ENCODE measurements around the gene LATS1.

GRCh38 chr6:149723262-149723661, 5.4 kb upstream of the LATS1 start:
- TF ChIP-seq POLR2A (IDR thresholded peaks at IDR 0.05) (no peak), CTCF (IDR thresholded peaks at IDR 0.05) (no peak)

All from testis (tissue), 2 donors.